Stomach (tissue), 4 donors: ENCODE results near the gene ATOH8.

ENCODE experiments used
- CTCF ChIP-seq, 7 experiments: fragments of 450-650 bp in 4 of 7; fragments of 200-600 bp in 3 of 7; sonication (generic) in 3 of 7; IDR thresholded peaks; one replicate each; pipeline ENCODE4 v1.5.1; 2016 to 2019; ENCODE audit warnings: antibody characterized with exemption in 7 of 7, control low read depth in 2 of 7, mild to moderate bottlenecking in 1 of 7
- POLR2A ChIP-seq, 4 donors: fragments of 450-650 bp; IDR thresholded peaks; one replicate each; pipeline ENCODE4 v1.6.1; 2016; ENCODE audit warnings: antibody characterized with exemption in 4 of 4, control low read depth in 2 of 4, mild to moderate bottlenecking in 1 of 4, moderate library complexity in 1 of 4

GRCh38 chr2:85712336-85712735, 41.5 kb upstream of the ATOH8 start:
- TF ChIP-seq POLR2A (IDR thresholded peaks at IDR 0.05) (no peak), CTCF (IDR thresholded peaks at IDR 0.05) (no peak)
